ENCODE data around the gene ANKHD1. TPM values are rescaled to one million over a fixed set of nuclear protein-coding genes. Genes with fewer than 3 reads are reported as not detected.
"Not testable (repeated sequence)": the region's sequence is repeated elsewhere in the genome, so short reads cannot be mapped to it uniquely, and the experiment has no call there.

Gene ANKHD1
- total RNA-seq, 1 experiment from 2014 or later = 113 TPM

DNA sequence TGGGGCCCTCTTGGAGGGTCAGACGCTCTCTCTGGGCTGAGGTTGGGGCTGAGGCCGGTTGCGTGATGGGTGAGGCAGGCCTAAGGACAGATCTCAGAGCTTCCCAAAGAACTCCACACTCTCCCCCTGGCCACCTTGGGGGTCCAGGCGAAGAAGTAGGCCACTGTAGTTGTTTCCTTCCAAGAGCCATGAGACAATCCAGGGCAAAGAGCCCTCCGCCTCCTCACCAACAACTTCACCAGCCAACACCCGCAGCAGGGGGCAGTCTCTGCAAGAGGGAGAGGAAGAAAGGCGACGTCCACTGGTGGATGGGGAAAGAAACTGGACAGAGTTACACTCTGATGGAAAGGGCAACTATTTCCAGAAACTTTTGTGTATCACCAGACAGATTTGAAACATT lies 173.7 kb downstream of the ANKHD1 start:
- H3K27me3 Mint-ChIP-seq (ENCODE audit: low read depth) = peaks cover 5% of the 10 kb centered on the region
- ChIA-PET CTCF (no interaction called here), POLR2A (no interaction called here)
- no peak overlapping the region for H3K4me3 Mint-ChIP-seq
- TF ChIP-seq ZBTB21 (CRISPR knock-in tag; IDR thresholded peaks at IDR 0.05; ENCODE audit: borderline replicate concordance) = no peak
- H3K36me3 Mint-ChIP-seq = no peaks in the 10 kb centered on the region
- ATAC-seq (peak; percentile 66), DNase-seq (ENCODE audit: low spot score) (peak; percentile 60)
- H3K4me1 Mint-ChIP-seq = no peaks in the 10 kb centered on the region
- H3K9me3 Mint-ChIP-seq = no peaks in the 10 kb centered on the region; the same call in 1 of the 2 replicates
- 0 out of 2 replicates have a peak overlapping the region, but pooled peaks have one; percentile 45 for H3K27ac Mint-ChIP-seq

DNA sequence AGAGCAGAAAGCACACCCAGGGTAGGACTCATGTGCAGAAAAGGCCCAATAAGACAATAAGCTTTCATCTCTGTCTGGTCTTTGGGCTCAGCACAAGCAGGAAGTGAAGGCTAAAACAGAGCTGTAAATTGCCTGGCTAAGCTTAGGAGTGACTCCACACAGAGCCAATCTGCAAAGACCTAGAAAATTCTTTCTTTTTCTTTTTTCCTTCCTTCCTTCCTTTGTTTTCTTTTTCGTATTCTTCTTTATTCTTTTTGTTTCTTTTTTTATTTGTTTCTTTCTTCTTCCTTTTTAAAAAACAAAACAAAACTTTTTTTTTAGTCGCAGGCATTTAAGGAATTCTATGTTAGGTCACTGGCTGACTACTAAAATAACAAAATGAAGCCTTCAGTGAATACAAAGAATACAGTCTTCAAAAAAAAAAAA lies 175.2 kb downstream of the ANKHD1 start:
- Mint-ChIP-seq H3K9me3 (no peaks in the 10 kb centered on the region; the same call in 1 of the 2 replicates), H3K4me3 (no peak overlapping the region), H3K27ac (no peak overlapping the region), H3K4me1 (no peaks in the 10 kb centered on the region), H3K36me3 (no peaks in the 10 kb centered on the region), H3K27me3 (ENCODE audit: low read depth) (peaks cover 16% of the 10 kb centered on the region)
- TF ChIP-seq, protein P1, sequence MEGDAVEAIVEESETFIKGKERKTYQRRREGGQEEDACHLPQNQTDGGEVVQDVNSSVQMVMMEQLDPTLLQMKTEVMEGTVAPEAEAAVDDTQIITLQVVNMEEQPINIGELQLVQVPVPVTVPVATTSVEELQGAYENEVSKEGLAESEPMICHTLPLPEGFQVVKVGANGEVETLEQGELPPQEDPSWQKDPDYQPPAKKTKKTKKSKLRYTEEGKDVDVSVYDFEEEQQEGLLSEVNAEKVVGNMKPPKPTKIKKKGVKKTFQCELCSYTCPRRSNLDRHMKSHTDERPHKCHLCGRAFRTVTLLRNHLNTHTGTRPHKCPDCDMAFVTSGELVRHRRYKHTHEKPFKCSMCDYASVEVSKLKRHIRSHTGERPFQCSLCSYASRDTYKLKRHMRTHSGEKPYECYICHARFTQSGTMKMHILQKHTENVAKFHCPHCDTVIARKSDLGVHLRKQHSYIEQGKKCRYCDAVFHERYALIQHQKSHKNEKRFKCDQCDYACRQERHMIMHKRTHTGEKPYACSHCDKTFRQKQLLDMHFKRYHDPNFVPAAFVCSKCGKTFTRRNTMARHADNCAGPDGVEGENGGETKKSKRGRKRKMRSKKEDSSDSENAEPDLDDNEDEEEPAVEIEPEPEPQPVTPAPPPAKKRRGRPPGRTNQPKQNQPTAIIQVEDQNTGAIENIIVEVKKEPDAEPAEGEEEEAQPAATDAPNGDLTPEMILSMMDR (IDR thresholded peaks at IDR 0.05) = no peak
- ATAC-seq = no peak
- POLR2A ChIA-PET = no interaction called here
- DNase-seq (ENCODE audit: low spot score) = no peak
- CTCF ChIA-PET = interaction anchor here (1.3 to 1.7 kb wide), 2 partner anchors 28 to 218 kb away, joined by 4 to 6 read pairs; no protein-coding TSS in a partner anchor

DNA sequence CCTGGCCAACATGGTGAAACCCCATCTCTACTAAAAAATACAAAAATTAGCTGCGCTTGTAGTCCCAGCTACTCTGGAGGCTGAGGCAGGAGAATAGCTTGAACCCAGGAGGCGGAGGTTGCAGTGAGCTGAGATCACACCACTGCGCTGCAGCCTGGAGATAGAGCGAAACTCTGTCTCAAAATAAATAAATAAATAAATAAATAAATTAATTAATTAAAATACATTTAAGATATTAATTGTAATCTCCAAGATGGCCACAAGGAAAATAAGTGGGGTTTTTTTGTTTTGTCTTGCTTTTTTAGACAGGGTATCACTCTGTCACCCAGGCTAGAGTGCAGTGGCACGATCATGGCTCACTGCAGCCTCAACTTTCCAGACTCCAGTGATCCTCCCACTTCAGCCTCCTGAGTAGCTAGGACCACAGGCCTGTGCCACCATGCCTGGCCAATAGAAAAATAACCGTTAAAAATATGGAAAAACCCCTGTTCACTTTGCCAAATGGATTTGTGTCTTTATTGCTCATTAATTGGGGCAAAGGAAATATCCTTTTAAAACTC lies 177.6 kb downstream of the ANKHD1 start:
- Mint-ChIP-seq H3K27me3 (ENCODE audit: low read depth) (peaks cover 23% of the 10 kb centered on the region), H3K9me3 (peaks cover 11% of the 10 kb centered on the region)
- peak; percentile 81 for TF ChIP-seq HMGA2 (CRISPR knock-in tag; IDR thresholded peaks at IDR 0.05)
- H3K27ac Mint-ChIP-seq; H3K36me3 Mint-ChIP-seq; ATAC-seq; POLR2A ChIA-PET; H3K4me3 Mint-ChIP-seq; DNase-seq (ENCODE audit: low spot score); H3K4me1 Mint-ChIP-seq: not testable (repeated sequence)
- CTCF ChIA-PET = interaction anchor here (0.6 kb wide), 1 partner anchor 56 kb away, joined by 3 read pairs; no protein-coding TSS in a partner anchor

DNA sequence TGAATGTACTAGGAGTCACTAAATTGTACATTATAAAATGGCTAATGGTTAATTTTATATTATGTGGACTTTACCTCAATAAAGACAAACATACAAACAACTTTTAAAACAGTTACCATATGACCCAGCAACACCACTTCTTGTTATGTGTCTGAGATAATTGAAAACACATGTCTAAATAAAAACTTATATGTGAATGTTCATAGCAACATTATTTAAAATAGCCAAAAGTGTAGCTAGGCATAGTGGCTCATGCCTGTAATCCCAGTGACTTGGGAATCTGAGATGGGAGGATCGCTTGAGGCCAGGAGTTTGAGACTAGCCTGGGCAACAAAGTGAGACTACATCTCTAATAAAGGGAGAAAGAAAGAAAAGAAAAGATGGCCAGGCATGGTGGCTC lies 185.9 kb downstream of the ANKHD1 start:
- H3K36me3 Mint-ChIP-seq = no peaks in the 10 kb centered on the region
- no peak overlapping the region for H3K27ac Mint-ChIP-seq
- no peak for DNase-seq (ENCODE audit: low spot score)
- POLR2A ChIA-PET = interaction anchor here (0.6 kb wide), 2 partner anchors 60 to 602 kb away, joined by 4 to 5 read pairs; partner anchors contain the start of gene IK
- H3K27me3 Mint-ChIP-seq (ENCODE audit: low read depth) = peaks cover 20% of the 10 kb centered on the region
- no peak for ATAC-seq
- H3K4me3 Mint-ChIP-seq = no peak overlapping the region
- CTCF ChIA-PET = no interaction called here
- TF ChIP-seq, protein P2, sequence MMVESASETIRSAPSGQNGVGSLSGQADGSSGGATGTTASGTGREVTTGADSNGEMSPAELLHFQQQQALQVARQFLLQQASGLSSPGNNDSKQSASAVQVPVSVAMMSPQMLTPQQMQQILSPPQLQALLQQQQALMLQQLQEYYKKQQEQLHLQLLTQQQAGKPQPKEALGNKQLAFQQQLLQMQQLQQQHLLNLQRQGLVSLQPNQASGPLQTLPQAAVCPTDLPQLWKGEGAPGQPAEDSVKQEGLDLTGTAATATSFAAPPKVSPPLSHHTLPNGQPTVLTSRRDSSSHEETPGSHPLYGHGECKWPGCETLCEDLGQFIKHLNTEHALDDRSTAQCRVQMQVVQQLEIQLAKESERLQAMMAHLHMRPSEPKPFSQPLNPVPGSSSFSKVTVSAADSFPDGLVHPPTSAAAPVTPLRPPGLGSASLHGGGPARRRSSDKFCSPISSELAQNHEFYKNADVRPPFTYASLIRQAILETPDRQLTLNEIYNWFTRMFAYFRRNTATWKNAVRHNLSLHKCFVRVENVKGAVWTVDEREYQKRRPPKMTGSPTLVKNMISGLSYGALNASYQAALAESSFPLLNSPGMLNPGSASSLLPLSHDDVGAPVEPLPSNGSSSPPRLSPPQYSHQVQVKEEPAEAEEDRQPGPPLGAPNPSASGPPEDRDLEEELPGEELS (CRISPR knock-in tag; IDR thresholded peaks at IDR 0.05) = no peak
- TF ChIP-seq, protein P3, sequence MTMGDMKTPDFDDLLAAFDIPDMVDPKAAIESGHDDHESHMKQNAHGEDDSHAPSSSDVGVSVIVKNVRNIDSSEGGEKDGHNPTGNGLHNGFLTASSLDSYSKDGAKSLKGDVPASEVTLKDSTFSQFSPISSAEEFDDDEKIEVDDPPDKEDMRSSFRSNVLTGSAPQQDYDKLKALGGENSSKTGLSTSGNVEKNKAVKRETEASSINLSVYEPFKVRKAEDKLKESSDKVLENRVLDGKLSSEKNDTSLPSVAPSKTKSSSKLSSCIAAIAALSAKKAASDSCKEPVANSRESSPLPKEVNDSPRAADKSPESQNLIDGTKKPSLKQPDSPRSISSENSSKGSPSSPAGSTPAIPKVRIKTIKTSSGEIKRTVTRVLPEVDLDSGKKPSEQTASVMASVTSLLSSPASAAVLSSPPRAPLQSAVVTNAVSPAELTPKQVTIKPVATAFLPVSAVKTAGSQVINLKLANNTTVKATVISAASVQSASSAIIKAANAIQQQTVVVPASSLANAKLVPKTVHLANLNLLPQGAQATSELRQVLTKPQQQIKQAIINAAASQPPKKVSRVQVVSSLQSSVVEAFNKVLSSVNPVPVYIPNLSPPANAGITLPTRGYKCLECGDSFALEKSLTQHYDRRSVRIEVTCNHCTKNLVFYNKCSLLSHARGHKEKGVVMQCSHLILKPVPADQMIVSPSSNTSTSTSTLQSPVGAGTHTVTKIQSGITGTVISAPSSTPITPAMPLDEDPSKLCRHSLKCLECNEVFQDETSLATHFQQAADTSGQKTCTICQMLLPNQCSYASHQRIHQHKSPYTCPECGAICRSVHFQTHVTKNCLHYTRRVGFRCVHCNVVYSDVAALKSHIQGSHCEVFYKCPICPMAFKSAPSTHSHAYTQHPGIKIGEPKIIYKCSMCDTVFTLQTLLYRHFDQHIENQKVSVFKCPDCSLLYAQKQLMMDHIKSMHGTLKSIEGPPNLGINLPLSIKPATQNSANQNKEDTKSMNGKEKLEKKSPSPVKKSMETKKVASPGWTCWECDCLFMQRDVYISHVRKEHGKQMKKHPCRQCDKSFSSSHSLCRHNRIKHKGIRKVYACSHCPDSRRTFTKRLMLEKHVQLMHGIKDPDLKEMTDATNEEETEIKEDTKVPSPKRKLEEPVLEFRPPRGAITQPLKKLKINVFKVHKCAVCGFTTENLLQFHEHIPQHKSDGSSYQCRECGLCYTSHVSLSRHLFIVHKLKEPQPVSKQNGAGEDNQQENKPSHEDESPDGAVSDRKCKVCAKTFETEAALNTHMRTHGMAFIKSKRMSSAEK (CRISPR knock-in tag; IDR thresholded peaks at IDR 0.05; ENCODE audit: borderline replicate concordance) = no peak
- TF ChIP-seq, protein P4, sequence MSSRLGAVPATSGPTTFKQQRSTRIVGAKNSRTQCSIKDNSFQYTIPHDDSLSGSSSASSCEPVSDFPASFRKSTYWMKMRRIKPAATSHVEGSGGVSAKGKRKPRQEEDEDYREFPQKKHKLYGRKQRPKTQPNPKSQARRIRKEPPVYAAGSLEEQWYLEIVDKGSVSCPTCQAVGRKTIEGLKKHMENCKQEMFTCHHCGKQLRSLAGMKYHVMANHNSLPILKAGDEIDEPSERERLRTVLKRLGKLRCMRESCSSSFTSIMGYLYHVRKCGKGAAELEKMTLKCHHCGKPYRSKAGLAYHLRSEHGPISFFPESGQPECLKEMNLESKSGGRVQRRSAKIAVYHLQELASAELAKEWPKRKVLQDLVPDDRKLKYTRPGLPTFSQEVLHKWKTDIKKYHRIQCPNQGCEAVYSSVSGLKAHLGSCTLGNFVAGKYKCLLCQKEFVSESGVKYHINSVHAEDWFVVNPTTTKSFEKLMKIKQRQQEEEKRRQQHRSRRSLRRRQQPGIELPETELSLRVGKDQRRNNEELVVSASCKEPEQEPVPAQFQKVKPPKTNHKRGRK (CRISPR knock-in tag; IDR thresholded peaks at IDR 0.05; ENCODE audit: borderline replicate concordance) = no peak
- TF ChIP-seq, protein P5, sequence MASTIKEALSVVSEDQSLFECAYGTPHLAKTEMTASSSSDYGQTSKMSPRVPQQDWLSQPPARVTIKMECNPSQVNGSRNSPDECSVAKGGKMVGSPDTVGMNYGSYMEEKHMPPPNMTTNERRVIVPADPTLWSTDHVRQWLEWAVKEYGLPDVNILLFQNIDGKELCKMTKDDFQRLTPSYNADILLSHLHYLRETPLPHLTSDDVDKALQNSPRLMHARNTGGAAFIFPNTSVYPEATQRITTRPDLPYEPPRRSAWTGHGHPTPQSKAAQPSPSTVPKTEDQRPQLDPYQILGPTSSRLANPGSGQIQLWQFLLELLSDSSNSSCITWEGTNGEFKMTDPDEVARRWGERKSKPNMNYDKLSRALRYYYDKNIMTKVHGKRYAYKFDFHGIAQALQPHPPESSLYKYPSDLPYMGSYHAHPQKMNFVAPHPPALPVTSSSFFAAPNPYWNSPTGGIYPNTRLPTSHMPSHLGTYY (CRISPR knock-in tag; IDR thresholded peaks at IDR 0.05) = no peak
- TF ChIP-seq, protein P6, sequence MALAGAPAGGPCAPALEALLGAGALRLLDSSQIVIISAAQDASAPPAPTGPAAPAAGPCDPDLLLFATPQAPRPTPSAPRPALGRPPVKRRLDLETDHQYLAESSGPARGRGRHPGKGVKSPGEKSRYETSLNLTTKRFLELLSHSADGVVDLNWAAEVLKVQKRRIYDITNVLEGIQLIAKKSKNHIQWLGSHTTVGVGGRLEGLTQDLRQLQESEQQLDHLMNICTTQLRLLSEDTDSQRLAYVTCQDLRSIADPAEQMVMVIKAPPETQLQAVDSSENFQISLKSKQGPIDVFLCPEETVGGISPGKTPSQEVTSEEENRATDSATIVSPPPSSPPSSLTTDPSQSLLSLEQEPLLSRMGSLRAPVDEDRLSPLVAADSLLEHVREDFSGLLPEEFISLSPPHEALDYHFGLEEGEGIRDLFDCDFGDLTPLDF (CRISPR knock-in tag; IDR thresholded peaks at IDR 0.05) = no peak
- TF ChIP-seq, protein P7, sequence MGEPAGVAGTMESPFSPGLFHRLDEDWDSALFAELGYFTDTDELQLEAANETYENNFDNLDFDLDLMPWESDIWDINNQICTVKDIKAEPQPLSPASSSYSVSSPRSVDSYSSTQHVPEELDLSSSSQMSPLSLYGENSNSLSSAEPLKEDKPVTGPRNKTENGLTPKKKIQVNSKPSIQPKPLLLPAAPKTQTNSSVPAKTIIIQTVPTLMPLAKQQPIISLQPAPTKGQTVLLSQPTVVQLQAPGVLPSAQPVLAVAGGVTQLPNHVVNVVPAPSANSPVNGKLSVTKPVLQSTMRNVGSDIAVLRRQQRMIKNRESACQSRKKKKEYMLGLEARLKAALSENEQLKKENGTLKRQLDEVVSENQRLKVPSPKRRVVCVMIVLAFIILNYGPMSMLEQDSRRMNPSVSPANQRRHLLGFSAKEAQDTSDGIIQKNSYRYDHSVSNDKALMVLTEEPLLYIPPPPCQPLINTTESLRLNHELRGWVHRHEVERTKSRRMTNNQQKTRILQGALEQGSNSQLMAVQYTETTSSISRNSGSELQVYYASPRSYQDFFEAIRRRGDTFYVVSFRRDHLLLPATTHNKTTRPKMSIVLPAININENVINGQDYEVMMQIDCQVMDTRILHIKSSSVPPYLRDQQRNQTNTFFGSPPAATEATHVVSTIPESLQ (CRISPR knock-in tag; IDR thresholded peaks at IDR 0.05) = no peak
- TF ChIP-seq TP53 (CRISPR knock-in tag; IDR thresholded peaks at IDR 0.05) = no peak
- no peak for TF ChIP-seq RELA (CRISPR knock-in tag; IDR thresholded peaks at IDR 0.05; ENCODE audit: borderline replicate concordance)
- H3K4me1 Mint-ChIP-seq = no peaks in the 10 kb centered on the region
- H3K9me3 Mint-ChIP-seq = peaks cover 11% of the 10 kb centered on the region
